Myocyte (in vitro differentiated cells): Measurements from ENCODE around the gene POLR1F. TPM values are rescaled to one million over a fixed set of nuclear protein-coding genes. Genes with fewer than 3 reads are reported as not detected.
"Not testable (repeated sequence)": the region's sequence is repeated elsewhere in the genome, so short reads cannot be mapped to it uniquely, and the experiment has no call there.

ENCODE experiments used
- DNase-seq: peaks from one replicate; pipeline ENCODE4 v3.0.0-alpha.2; 2012; ENCODE audit warnings: low read depth
- polyA plus RNA-seq: library from polyadenylated mRNA; unstranded; fragments of >200 nt; gene quantifications from one replicate; pipeline ENCODE4 v1.2.1, GENCODE V29; 2012; ENCODE audit warnings: missing spikeins
- total RNA-seq: library from RNA; depleted of rRNA; stranded (reverse); fragments of >200 nt; gene quantifications from 2 replicates; pipeline ENCODE4 v1.2.3, GENCODE V29; 2014

POLR1F gene
- total RNA-seq, result 21.2 and 28.4 TPM in 2 replicates
- 4.7 TPM for polyA plus RNA-seq

- DNase-seq, result peak; percentile 99
Observed at GRCh38 chr7:19708397-19709248, at the start of gene POLR1F. Gene POLR1F (minus strand): TSS chr7:19709037. CDS start chr7:19709016, 21 bp downstream.

GRCh38 chr7:19754521-19755116 lies 45.8 kb upstream of the POLR1F start:
- peak; percentile 65 for DNase-seq

- no peak for DNase-seq
Observed at GRCh38 chr7:19752020-19752419, 43.2 kb upstream of the POLR1F start.

GRCh38 chr7:19749658-19750057 lies 40.8 kb upstream of the POLR1F start:
- peak; percentile 33 for DNase-seq

- peak; percentile 57 for DNase-seq
Observed at GRCh38 chr7:19747740-19748339, 39.0 kb upstream of the POLR1F start.

GRCh38 chr7:19744075-19744474 lies 35.2 kb upstream of the POLR1F start:
- DNase-seq, result no peak

GRCh38 chr7:19728716-19729115 lies 19.9 kb upstream of the POLR1F start:
- no peak for DNase-seq

- DNase-seq, result no peak
Observed at GRCh38 chr7:19725770-19726169, 16.9 kb upstream of the POLR1F start.

- no peak for DNase-seq
Observed at GRCh38 chr7:19715499-19715898, 6.7 kb upstream of the POLR1F start.

GRCh38 chr7:19713676-19714075 lies 4.8 kb upstream of the POLR1F start:
- DNase-seq, result peak; percentile 62

GRCh38 chr7:19709249-19709578 lies 377 bp upstream of the POLR1F start:
- no peak for DNase-seq

- no peak for DNase-seq
Observed at GRCh38 chr7:19707240-19707639, 1.6 kb downstream of the POLR1F start.

GRCh38 chr7:19705663-19706062 lies 3.2 kb downstream of the POLR1F start:
- no peak for DNase-seq

GRCh38 chr7:19701471-19701870 lies 7.4 kb downstream of the POLR1F start:
- DNase-seq, result no peak

- no peak for DNase-seq
Observed at GRCh38 chr7:19700936-19701335, 7.9 kb downstream of the POLR1F start.

GRCh38 chr7:19698331-19698730 lies 10.5 kb downstream of the POLR1F start:
- DNase-seq, result no peak

GRCh38 chr7:19696926-19697325 lies 11.9 kb downstream of the POLR1F start:
- DNase-seq, result no peak

GRCh38 chr7:19692111-19692828 lies 16.6 kb downstream of the POLR1F start:
- no peak for DNase-seq

- peak; percentile 59 for DNase-seq
Observed at GRCh38 chr7:19690736-19691135, 18.1 kb downstream of the POLR1F start.

GRCh38 chr7:19689130-19689529 lies 19.7 kb downstream of the POLR1F start:
- DNase-seq, result not testable (repeated sequence)

GRCh38 chr7:19681596-19681995 lies 27.2 kb downstream of the POLR1F start:
- DNase-seq, result no peak

GRCh38 chr7:19677180-19677579 lies 31.7 kb downstream of the POLR1F start:
- DNase-seq, result peak; percentile 15
